ENCODE measurements around the gene BAD.

DNA sequence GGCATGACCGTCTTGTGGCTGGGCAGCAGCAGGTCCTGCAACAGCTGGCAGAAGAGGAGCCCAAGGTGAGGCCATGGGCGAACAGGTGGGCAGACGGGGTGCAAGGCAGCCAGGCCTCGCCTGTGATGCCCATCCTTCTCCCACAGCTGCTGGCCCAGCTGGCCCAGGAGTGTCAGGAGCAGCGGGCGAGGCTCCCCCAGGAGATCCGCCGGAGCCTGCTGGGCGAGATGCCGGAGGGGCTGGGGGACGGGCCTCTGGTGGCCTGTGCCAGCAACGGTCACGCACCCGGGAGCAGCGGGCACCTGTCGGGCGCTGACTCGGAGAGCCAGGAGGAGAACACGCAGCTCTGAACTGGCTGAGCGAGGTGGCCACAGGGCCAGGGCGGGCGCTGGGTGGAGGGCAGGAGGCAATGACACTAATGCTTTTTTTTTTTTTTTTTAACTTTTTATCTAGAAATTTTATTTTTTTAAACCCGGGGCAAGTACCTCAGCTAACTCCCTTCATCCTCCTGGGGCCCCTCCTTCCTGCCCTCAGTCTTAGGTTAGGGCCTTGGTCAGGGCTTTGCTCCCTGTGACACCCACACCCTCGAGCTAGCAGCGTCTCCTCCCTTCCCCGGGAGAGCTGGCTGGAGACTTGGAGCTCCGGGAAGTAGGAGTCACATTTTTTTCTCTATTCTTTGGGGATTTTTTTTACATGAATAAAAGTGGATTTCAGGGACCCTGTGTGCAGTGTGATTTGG lies 17.1 kb downstream of the BAD start:
- no peak for TF ChIP-seq CTCF (IDR thresholded peaks at IDR 0.05)
- no peak for TF ChIP-seq POLR2AphosphoS5 (IDR thresholded peaks at IDR 0.05)
- TF ChIP-seq POLR2A (IDR thresholded peaks at IDR 0.05): no peak

All from transverse colon (tissue), 4 donors.